H1 (cell line): ENCODE data around the gene SND1.

ENCODE experiments used
- ASH2L ChIP-seq: fragments of 200-600, 300-600 bp; sonication (generic); IDR thresholded peaks from one replicate; pipeline ENCODE4 v1.7.1; 2017; ENCODE audit warnings: low read length
- EGR1 ChIP-seq: IDR thresholded peaks from 2 replicates; pipeline ENCODE4 v1.6.1; 2011; ENCODE audit warnings: low read depth, low read length, borderline replicate concordance
- EP300 ChIP-seq, 2 experiments: IDR thresholded peaks; 1 replicate in 1 of 2; 2 replicates in 1 of 2; pipeline ENCODE4 v1.6.1; 2011 to 2012; ENCODE audit warnings: low read depth in 2 of 2, low read length in 2 of 2, mild to moderate bottlenecking in 2 of 2, borderline replicate concordance in 1 of 2, inconsistent platforms in 1 of 2, moderate library complexity in 1 of 2
- EZH2 ChIP-seq: fragments of 200-600 bp; sonication (generic); IDR thresholded peaks from 2 replicates; pipeline ENCODE4 v1.7.1; 2012; ENCODE audit warnings: low read depth, mild to moderate bottlenecking, moderate library complexity, low read length, inconsistent platforms; ENCODE audit not compliant: severe bottlenecking

DNA sequence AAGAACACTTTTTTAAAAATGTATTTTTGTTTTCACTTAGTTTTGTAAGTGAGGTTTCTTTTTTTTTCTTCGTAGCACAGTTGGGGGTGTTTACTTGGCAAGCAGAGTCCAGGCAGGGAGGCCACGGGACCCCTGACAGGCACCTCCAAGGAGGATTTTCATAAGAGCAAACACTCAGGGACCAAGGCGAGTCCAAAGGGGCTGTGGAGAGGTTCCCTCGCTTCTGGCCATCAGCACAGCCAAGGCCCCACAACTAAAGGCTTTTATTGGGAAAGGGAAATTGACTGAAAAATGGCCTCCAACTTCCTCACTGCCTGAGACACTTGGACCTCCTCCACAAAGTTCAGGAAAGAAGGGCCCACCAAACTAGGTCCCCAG, 205.5 kb downstream of the SND1 start:
- TF ChIP-seq EGR1 = no peak
- no peak for TF ChIP-seq EZH2
- no peak for TF ChIP-seq EP300 (IDR thresholded peaks at IDR 0.05; ENCODE audit: borderline replicate concordance in 1 of 2, low read depth in 2 of 2, low read length in 2 of 2)
- no peak for TF ChIP-seq ASH2L
